AG04449 (cell line): ENCODE measurements around the gene INMT.

Source experiments
- CTCF ChIA-PET: fragments of 350-600 bp; formaldehyde crosslinking; extraction: SDS; loops from one replicate; lab custom pipeline; 2021; ENCODE audit warnings: antibody characterized with exemption; lab: Yijun Ruan, JAX
- POLR2A ChIA-PET: fragments of 400-600, 350-600 bp; formaldehyde crosslinking; extraction: SDS; loops from one replicate; lab custom pipeline; 2020; ENCODE audit warnings: antibody characterized with exemption, inconsistent platforms; lab: Yijun Ruan, JAX
- DNase-seq: peaks from one replicate; pipeline ENCODE4 v3.0.0-alpha.2; 2010; ENCODE audit warnings: low read depth, low spot score
- H3K4me3 ChIP-seq: 2 replicates; pipeline ENCODE4 v1.5.1; 2011; ENCODE audit warnings: low read depth, mild to moderate bottlenecking, control low read depth, low read length
- TF ChIP-seq, protein P1 (sequence below): IDR thresholded peaks from one replicate; pipeline ENCODE4 v1.5.1; 2011; ENCODE audit warnings: mild to moderate bottlenecking, moderate library complexity, low read length, control low read depth, inconsistent platforms; ENCODE audit not compliant: insufficient read depth; ENCODE audit errors: missing control alignments

The INMT gene

DNA sequence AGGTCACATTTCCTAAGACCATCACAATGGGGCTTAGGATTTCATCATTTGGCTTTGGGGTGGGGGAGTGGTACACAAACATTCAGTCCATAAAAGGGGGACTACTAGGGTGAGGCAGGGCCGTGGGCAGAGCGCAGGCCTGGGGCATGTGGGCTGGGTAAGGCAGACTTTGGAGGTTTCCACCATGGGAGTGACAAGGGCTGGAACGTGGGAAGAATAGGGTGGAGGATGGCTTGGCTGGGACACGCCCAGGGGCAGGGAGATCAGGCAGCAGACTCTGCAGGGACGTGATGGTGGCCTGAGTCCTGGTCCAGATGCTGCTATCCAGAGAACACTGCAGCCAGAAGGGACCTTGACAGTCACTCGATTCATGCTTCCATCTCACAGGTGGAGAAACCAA is 45.0 kb upstream of the INMT start:
- ChIA-PET CTCF (no interaction called here), POLR2A (no interaction called here)
- DNase-seq, result no peak
- TF ChIP-seq, protein P1, sequence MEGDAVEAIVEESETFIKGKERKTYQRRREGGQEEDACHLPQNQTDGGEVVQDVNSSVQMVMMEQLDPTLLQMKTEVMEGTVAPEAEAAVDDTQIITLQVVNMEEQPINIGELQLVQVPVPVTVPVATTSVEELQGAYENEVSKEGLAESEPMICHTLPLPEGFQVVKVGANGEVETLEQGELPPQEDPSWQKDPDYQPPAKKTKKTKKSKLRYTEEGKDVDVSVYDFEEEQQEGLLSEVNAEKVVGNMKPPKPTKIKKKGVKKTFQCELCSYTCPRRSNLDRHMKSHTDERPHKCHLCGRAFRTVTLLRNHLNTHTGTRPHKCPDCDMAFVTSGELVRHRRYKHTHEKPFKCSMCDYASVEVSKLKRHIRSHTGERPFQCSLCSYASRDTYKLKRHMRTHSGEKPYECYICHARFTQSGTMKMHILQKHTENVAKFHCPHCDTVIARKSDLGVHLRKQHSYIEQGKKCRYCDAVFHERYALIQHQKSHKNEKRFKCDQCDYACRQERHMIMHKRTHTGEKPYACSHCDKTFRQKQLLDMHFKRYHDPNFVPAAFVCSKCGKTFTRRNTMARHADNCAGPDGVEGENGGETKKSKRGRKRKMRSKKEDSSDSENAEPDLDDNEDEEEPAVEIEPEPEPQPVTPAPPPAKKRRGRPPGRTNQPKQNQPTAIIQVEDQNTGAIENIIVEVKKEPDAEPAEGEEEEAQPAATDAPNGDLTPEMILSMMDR, result no peak
- H3K4me3 ChIP-seq, result no peak overlapping the region

DNA sequence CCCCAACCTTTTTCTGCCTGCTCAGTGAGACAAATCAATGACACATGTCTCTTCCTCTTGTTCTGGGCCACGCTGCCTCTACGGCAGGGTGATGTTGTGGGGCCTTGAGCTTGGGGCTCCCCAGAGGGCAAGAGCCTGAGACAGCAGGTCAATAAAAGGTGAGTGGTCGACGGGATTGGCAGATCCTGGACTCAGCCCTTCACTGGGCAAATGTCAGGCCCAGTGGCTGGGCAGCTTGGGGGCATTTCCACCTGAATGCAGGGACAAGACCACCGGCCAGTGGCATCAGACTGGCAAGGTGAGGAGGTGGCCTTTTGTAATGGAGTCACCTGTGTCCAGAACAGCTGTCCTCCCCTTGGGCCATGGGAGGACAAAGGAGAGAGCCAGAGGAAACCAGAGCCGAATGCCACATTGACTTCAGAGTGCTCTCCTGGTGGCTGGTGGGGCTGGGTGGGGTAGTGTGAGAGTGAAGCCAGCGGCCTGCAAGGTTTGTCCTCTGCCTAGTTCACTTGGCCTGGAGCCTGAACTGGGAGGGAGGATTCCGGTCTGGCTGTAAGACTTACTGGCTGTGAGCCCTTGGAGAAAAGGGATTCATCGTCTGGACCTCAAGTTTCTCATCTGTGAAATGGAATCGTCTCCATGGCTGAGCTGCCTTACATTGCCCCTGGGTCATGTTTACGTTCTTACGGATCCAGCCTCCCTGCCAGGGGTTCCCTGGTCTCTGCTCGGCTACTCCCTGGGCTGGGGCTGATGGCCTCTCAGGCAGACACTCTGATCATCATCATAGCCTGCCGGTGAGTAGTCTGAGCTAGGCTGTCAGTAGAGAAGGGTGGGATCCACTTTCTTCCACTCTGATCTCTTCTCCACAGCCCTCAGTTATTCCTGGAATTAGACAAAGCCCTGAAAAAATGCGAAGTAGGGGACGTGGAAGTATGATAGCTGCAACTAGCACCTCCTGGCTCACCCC is 44.3 kb upstream of the INMT start:
- H3K4me3 ChIP-seq, result no peak overlapping the region
- POLR2A ChIA-PET, result no interaction called here
- DNase-seq, result no peak
- CTCF ChIA-PET, result interaction anchor here (6.5 kb wide), 1 partner anchor 32 kb away, joined by 37 read pairs; no protein-coding TSS in a partner anchor
- TF ChIP-seq, protein P1, result no peak

DNA sequence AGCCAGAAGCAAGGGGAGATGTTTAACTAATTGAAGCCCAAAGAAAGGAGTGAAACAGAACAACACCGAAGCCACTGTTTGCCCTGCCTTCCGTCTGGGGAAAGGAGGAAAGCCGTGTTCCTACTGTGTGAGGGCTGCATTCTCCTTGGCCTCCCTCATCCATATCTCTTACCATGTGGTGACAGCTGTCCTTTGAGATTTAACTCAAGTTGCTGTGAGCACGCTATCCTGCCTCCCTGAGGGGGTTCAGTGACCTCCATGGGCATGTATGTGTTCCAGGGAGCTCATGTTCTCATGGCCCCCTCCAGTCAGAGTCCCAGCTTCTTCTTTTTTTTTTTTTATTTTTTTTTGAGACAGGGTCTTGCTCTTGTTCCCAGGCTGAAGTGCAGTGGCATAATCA is 43.5 kb upstream of the INMT start:
- H3K4me3 ChIP-seq, result no peak overlapping the region
- DNase-seq, result no peak
- ChIA-PET POLR2A (no interaction called here), CTCF (interaction anchor here (6.5 kb wide), 1 partner anchor 31 kb away, joined by 37 read pairs; no protein-coding TSS in a partner anchor)
- TF ChIP-seq, protein P1, result no peak

DNA sequence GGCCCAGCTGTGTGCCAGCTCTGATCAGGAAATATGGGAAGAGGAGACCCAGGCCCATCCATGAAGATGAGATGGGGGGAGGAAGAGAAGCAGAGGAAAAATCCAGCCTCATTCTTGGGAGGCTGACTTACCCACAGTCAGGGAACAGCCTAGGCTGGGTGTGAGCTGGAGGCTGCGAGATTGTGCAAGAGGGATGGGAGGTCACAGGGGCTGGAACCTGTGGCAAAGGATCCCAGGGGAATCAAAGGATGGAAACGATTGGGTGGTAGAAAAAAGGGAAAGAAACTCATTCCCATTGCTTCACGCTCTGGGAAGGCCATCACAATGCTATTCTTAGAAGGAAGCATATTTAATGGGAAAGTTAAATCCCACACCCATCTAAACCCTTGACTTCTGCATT is 43.0 kb upstream of the INMT start:
- ChIA-PET POLR2A (no interaction called here), CTCF (interaction anchor here (6.5 kb wide), 1 partner anchor 30 kb away, joined by 37 read pairs; no protein-coding TSS in a partner anchor)
- TF ChIP-seq, protein P1, result no peak
- no peak overlapping the region for H3K4me3 ChIP-seq
- DNase-seq, result no peak

DNA sequence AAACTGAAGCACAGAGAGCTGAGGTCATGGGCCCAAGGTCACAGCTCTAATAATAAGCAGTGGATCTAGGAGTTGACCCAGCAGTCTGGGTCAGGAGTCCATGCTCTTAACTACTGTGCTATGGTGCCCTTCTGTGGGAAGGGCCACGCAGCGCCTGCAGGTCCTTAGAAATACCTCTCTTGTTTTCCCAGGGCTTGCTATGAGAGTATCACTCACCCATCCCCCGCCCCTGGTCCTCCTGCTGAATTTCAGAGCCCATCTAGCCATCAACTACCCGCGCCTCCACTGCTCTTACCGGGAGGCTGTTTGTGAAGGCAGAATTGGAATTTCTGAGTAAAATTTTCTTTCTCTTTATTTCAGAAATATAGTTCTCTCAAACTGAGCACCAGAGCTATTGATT is 42.4 kb upstream of the INMT start:
- TF ChIP-seq, protein P1, result no peak
- CTCF ChIA-PET, result interaction anchor here (0.7 to 6.5 kb wide), 2 partner anchors 30 to 41 kb away, joined by 3 to 37 read pairs; no protein-coding TSS in a partner anchor
- DNase-seq, result no peak
- no peak overlapping the region for H3K4me3 ChIP-seq
- POLR2A ChIA-PET, result no interaction called here

DNA sequence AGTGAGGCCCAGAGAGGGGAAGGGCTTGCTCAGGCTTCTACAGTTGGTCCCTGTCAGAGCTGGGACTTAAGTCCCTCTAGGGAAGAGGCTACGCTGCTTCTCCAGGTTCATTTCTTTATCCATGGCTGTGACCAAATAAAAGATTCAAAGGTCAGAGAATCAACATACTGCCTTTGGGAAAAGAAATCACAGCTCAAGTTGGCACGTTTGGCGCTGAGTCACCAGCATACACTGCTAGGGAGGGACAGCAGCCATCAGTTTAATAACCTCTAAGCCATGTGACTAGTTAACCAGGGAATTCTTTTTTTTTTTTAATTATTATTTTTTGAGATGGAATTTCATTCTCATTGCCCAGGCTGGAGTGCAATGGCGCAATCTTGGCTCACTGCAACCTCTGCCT is 41.3 kb upstream of the INMT start:
- CTCF ChIA-PET, result interaction anchor here (6.5 kb wide), 1 partner anchor 29 kb away, joined by 37 read pairs; no protein-coding TSS in a partner anchor
- H3K4me3 ChIP-seq, result no peak overlapping the region
- POLR2A ChIA-PET, result no interaction called here
- DNase-seq, result no peak
- TF ChIP-seq, protein P1, result no peak
